Measurements from ENCODE around the gene FAM168A.

FAM168A gene

DNA sequence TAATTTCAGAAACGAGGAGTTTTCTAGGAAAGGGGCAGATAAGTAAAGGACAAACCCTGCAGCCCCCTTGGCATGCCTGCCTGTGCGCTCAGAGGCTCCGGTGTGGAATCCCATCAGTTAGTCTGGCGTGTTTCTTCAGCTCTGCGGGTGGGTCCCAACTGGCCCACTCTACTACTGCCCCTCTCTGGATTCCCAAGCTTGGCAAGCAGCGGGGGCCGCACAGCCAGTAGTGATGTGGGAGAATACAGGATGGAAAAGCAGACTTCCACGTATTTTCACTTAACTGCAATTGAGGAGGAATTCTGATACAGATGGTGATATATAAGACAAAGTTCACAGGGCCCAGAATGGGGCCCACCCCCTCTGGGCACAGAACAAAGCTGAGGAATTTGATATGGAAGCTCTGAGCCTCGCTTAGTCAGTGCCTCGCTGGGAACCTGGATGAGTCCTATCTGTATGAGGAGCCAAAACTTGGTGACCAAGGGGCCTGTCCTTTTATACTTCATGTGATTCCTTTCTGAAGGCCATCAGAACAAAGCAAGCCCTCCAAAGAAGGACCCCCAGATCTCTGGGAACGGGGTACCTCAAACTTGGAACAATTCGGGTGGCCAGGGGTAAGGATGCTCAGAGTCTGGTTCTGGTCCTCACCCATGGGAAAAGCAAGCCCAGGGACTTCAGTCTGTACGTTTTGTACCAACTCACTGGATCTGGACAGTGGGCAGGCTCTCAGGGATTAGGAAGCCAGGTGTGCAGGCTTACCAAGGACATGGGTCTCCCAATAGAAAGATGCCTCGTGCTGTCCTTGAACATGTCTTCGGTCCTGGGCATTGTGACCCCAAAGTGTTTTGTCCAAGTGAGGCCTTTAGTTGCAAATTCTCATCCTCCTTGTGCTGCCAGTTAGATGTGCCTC lies 195.7 kb downstream of the FAM168A start:
- Histone ChIP-seq H3K27me3 (ENCODE audit: insufficient read depth, low read length) (no peaks in the 10 kb centered on the region), H3K4me3 (ENCODE audit: low read length) (no peak overlapping the region), H3K4me1 (ENCODE audit: insufficient read depth, low read length) (peaks cover 2% of the 10 kb centered on the region), H3K36me3 (ENCODE audit: insufficient read depth, low read length) (peaks cover 18% of the 10 kb centered on the region), H2AFZ (ENCODE audit: low read depth, low read length) (no peak overlapping the region), H3K9me3 (ENCODE audit: low read length) (no peaks in the 10 kb centered on the region)

- peaks cover 2% of the 10 kb centered on the region for H3K4me1 ChIP-seq (ENCODE audit: insufficient read depth, low read length)
- H3K36me3 ChIP-seq (ENCODE audit: insufficient read depth, low read length) = peaks cover 17% of the 10 kb centered on the region
- H3K9me3 ChIP-seq (ENCODE audit: low read length) = no peaks in the 10 kb centered on the region
- no peak overlapping the region for H3K4me3 ChIP-seq (ENCODE audit: low read length)
- H2AFZ ChIP-seq (ENCODE audit: low read depth, low read length) = no peak overlapping the region
- no peaks in the 10 kb centered on the region for H3K27me3 ChIP-seq (ENCODE audit: insufficient read depth, low read length)
These were observed 196.5 kb downstream of the FAM168A start for GRCh38 chr11:73401217-73401923.

GRCh38 chr11:73400293-73400692 lies 197.6 kb downstream of the FAM168A start:
- Histone ChIP-seq H3K4me1 (ENCODE audit: insufficient read depth, low read length) (peaks cover 2% of the 10 kb centered on the region), H3K9me3 (ENCODE audit: low read length) (no peaks in the 10 kb centered on the region), H3K36me3 (ENCODE audit: insufficient read depth, low read length) (peaks cover 8% of the 10 kb centered on the region), H3K27me3 (ENCODE audit: insufficient read depth, low read length) (no peaks in the 10 kb centered on the region), H3K4me3 (ENCODE audit: low read length) (no peak overlapping the region), H2AFZ (ENCODE audit: low read depth, low read length) (no peak overlapping the region)

GRCh38 chr11:73399636-73400035 lies 198.3 kb downstream of the FAM168A start:
- Histone ChIP-seq H3K36me3 (ENCODE audit: insufficient read depth, low read length) (peaks cover 8% of the 10 kb centered on the region), H3K9me3 (ENCODE audit: low read length) (no peaks in the 10 kb centered on the region), H3K27me3 (ENCODE audit: insufficient read depth, low read length) (no peaks in the 10 kb centered on the region), H3K4me1 (ENCODE audit: insufficient read depth, low read length) (peaks cover 2% of the 10 kb centered on the region), H2AFZ (ENCODE audit: low read depth, low read length) (no peak overlapping the region), H3K4me3 (ENCODE audit: low read length) (no peak overlapping the region)

DNA sequence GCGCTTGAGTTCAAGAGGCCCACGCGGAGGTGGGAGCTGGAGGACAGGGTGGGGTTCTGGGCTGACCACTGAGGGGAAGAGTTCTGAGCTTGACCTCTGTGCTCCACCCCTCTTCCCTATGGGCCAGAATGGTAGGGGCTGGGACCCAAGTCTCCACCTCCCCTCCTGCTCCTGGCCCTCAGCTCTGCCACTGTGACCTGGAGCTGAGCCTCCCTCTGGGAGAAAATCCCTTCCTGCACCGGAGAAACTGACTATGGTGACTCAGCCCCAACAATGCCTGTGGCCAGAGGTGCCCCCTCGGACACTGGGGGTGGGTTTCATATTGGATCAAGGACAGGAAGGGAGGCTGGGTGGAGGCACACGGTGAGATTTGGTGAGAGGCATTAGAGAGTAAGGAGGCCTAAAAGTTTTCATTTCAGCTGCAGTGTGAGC lies 198.7 kb downstream of the FAM168A start:
- H2AFZ ChIP-seq (ENCODE audit: low read depth, low read length) = no peak overlapping the region
- no peak overlapping the region for H3K4me3 ChIP-seq (ENCODE audit: low read length)
- peaks cover 12% of the 10 kb centered on the region for H3K36me3 ChIP-seq (ENCODE audit: insufficient read depth, low read length)
- H3K27me3 ChIP-seq (ENCODE audit: insufficient read depth, low read length) = no peaks in the 10 kb centered on the region
- no peaks in the 10 kb centered on the region for H3K9me3 ChIP-seq (ENCODE audit: low read length)
- H3K4me1 ChIP-seq (ENCODE audit: insufficient read depth, low read length) = peaks cover 2% of the 10 kb centered on the region

DNA sequence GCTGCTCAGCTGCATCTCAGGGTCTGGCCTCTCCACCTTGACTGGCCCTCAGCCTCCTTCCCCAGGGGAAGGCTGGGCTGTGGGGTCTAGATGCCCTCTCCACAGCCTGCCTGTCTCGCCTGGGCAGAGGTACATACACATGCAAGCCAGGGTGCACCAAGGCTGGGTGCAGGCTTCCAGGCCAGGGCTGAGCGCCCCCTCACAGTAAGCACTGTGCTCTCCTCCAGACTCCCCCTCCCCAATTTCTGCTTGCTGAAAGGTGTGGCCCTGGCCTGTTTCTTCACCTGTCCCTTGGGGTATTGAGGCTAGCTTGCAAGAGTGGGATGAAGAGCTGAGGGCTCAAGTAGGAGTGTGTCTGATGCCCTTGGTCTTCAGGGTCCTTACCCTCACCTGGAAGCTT lies 199.2 kb downstream of the FAM168A start:
- H2AFZ ChIP-seq (ENCODE audit: low read depth, low read length) = no peak overlapping the region
- no peaks in the 10 kb centered on the region for H3K9me3 ChIP-seq (ENCODE audit: low read length)
- peaks cover 2% of the 10 kb centered on the region for H3K4me1 ChIP-seq (ENCODE audit: insufficient read depth, low read length)
- no peak overlapping the region for H3K4me3 ChIP-seq (ENCODE audit: low read length)
- no peaks in the 10 kb centered on the region for H3K27me3 ChIP-seq (ENCODE audit: insufficient read depth, low read length)
- H3K36me3 ChIP-seq (ENCODE audit: insufficient read depth, low read length) = peaks cover 13% of the 10 kb centered on the region

GRCh38 chr11:73398132-73398526 lies 199.8 kb downstream of the FAM168A start:
- Histone ChIP-seq H3K27me3 (ENCODE audit: insufficient read depth, low read length) (no peaks in the 10 kb centered on the region), H3K9me3 (ENCODE audit: low read length) (no peaks in the 10 kb centered on the region), H3K4me1 (ENCODE audit: insufficient read depth, low read length) (peaks cover 2% of the 10 kb centered on the region), H3K36me3 (ENCODE audit: insufficient read depth, low read length) (peaks cover 13% of the 10 kb centered on the region), H3K4me3 (ENCODE audit: low read length) (no peak overlapping the region), H2AFZ (ENCODE audit: low read depth, low read length) (no peak overlapping the region)

DNA sequence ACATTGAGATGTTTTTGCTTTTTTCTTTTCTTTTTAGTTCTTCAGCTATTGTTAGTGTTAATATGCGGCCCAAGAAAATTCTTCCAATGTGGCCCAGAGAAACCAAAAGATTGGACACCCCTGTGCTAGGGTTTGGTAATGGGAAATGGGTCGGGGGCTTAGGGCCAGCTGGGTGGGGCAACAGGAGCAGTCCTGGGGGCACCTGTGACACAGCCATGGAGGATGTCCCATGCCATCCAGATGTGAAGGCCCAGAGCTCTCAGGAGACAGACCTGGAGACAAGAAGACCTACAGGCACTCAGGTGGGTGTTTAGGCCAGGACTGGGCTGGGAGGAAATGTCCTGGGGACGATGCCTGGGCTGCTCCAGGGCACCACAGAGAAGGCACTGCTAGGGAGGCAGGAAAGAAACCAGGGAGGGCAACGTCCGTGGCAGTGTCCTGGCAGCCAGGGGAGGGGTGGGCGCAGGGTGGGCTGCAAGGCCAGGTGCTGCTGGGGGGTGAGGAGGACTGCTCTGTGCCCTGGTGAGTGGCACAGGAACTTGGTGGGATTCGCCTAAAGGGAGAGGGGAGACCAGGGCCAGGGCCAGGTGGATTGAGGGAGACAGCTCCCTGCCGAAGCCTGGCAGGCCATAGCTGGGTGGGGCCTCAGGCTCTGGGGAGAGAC lies 200.3 kb downstream of the FAM168A start:
- Histone ChIP-seq H3K4me1 (ENCODE audit: insufficient read depth, low read length) (peaks cover 2% of the 10 kb centered on the region), H3K27me3 (ENCODE audit: insufficient read depth, low read length) (no peaks in the 10 kb centered on the region), H3K9me3 (ENCODE audit: low read length) (no peaks in the 10 kb centered on the region), H3K4me3 (ENCODE audit: low read length) (no peak overlapping the region), H2AFZ (ENCODE audit: low read depth, low read length) (no peak overlapping the region), H3K36me3 (ENCODE audit: insufficient read depth, low read length) (peaks cover 13% of the 10 kb centered on the region)

- Histone ChIP-seq H3K4me3 (ENCODE audit: low read length) (no peak overlapping the region), H3K9me3 (ENCODE audit: low read length) (no peaks in the 10 kb centered on the region), H2AFZ (ENCODE audit: low read depth, low read length) (no peak overlapping the region), H3K36me3 (ENCODE audit: insufficient read depth, low read length) (peaks cover 13% of the 10 kb centered on the region), H3K27me3 (ENCODE audit: insufficient read depth, low read length) (no peaks in the 10 kb centered on the region), H3K4me1 (ENCODE audit: insufficient read depth, low read length) (peaks cover 2% of the 10 kb centered on the region)
These were observed 200.9 kb downstream of the FAM168A start for GRCh38 chr11:73396985-73397384.

- Histone ChIP-seq H3K36me3 (ENCODE audit: insufficient read depth, low read length) (peaks cover 13% of the 10 kb centered on the region), H3K9me3 (ENCODE audit: low read length) (no peaks in the 10 kb centered on the region), H3K4me3 (ENCODE audit: low read length) (no peak overlapping the region), H3K27me3 (ENCODE audit: insufficient read depth, low read length) (no peaks in the 10 kb centered on the region), H3K4me1 (ENCODE audit: insufficient read depth, low read length) (peaks cover 2% of the 10 kb centered on the region), H2AFZ (ENCODE audit: low read depth, low read length) (no peak overlapping the region)
These were observed 201.5 kb downstream of the FAM168A start for GRCh38 chr11:73396251-73396930.

DNA sequence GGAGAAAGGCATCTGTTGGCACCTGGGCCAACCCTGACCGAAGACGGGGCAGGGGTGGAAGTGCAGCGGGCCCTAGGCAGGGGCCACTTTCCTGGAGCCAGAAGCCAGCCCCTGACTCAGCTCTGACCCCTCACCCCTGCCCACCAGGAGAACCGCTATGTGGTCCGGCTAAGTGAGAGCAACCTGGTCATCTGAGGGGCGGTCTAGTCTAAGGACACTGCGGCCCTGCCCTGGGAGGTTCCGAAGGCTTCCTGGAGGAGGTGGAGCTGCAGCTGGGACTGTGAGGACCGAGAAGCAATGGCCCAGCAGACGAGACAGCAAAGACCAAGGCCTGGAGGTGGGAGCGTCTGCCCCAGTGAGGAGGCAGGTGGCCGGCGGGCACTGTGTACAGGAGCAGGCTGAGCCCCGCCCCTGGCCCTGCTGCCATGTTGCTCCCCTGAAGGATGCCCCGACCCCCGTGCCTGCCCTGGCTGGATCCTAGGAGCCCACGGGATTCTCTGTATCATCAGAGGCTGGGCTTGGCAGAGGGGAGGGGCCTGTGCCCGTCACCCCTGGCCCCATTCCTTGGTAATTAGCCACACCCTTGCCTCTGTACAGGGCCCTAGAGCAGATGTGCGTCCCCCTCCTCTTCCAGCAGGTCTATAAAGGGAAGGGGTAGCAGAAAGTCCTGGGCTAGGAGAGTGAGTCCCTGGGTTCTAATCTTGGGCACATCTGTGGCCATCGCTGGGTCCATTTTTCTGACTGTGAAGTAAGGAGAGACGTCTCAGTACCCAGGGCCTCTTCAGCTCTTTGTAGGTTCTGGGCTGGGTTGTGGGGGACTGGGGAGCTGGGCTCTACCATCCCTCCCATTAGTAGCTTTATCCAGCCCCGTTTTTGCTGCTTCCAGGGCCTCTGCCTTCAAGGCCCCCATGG lies 202.4 kb downstream of the FAM168A start:
- peaks cover 2% of the 10 kb centered on the region for H3K4me1 ChIP-seq (ENCODE audit: insufficient read depth, low read length)
- H3K36me3 ChIP-seq (ENCODE audit: insufficient read depth, low read length) = peaks cover 15% of the 10 kb centered on the region
- no peak overlapping the region for H3K4me3 ChIP-seq (ENCODE audit: low read length)
- H3K27me3 ChIP-seq (ENCODE audit: insufficient read depth, low read length) = no peaks in the 10 kb centered on the region
- no peak overlapping the region for H2AFZ ChIP-seq (ENCODE audit: low read depth, low read length)
- H3K9me3 ChIP-seq (ENCODE audit: low read length) = no peaks in the 10 kb centered on the region
